GM18519 (cell line): ENCODE data around the gene L1TD1.
"Not testable (repeated sequence)": the region's sequence is repeated elsewhere in the genome, so short reads cannot be mapped to it uniquely, and the experiment has no call there.

Source experiments
- ATAC-seq: cut with Tn5 transposase; IDR thresholded peaks from one replicate; pipeline ENCODE4 v1.9.1; 2021; ENCODE audit warnings: mild to moderate bottlenecking, moderate library complexity; ENCODE audit not compliant: unreplicated experiment, low FRiP score

Gene L1TD1

GRCh38 chr1:62194651-62195544 is at the start of gene L1TD1:
TSS of gene L1TD1 (plus strand) at chr1:62194849. CDS start at chr1:62206629, 11,780 bp downstream.
- no peak for ATAC-seq

GRCh38 chr1:62159940-62160348 is 34.7 kb upstream of the L1TD1 start:
- peak; percentile 51 for ATAC-seq

- no peak for ATAC-seq
Observed at GRCh38 chr1:62161711-62162110, 32.9 kb upstream of the L1TD1 start.

GRCh38 chr1:62170380-62170779 is 24.3 kb upstream of the L1TD1 start:
- ATAC-seq: not testable (repeated sequence)

- ATAC-seq: no peak
Observed at GRCh38 chr1:62175568-62176179, 19.0 kb upstream of the L1TD1 start.

- ATAC-seq: no peak
Observed at GRCh38 chr1:62176597-62177312, 17.9 kb upstream of the L1TD1 start.

GRCh38 chr1:62177621-62178020 is 17.0 kb upstream of the L1TD1 start:
- ATAC-seq: no peak

GRCh38 chr1:62178372-62178771 is 16.3 kb upstream of the L1TD1 start:
- ATAC-seq: no peak

GRCh38 chr1:62180054-62180453 is 14.6 kb upstream of the L1TD1 start:
- ATAC-seq: not testable (repeated sequence)

- ATAC-seq: no peak
Observed at GRCh38 chr1:62180639-62181038, 14.0 kb upstream of the L1TD1 start.

- ATAC-seq: no peak
Observed at GRCh38 chr1:62181532-62181931, 13.1 kb upstream of the L1TD1 start.

- not testable (repeated sequence) for ATAC-seq
Observed at GRCh38 chr1:62182157-62182556, 12.5 kb upstream of the L1TD1 start.

GRCh38 chr1:62183164-62184020 is 11.3 kb upstream of the L1TD1 start:
- ATAC-seq: not testable (repeated sequence)

- no peak for ATAC-seq
Observed at GRCh38 chr1:62184336-62184735, 10.3 kb upstream of the L1TD1 start.

- not testable (repeated sequence) for ATAC-seq
Observed at GRCh38 chr1:62185233-62185632, 9.4 kb upstream of the L1TD1 start.

- ATAC-seq: no peak
Observed at GRCh38 chr1:62185677-62186076, 9.0 kb upstream of the L1TD1 start.

GRCh38 chr1:62187548-62187947 is 7.1 kb upstream of the L1TD1 start:
- no peak for ATAC-seq

- no peak for ATAC-seq
Observed at GRCh38 chr1:62188111-62188510, 6.5 kb upstream of the L1TD1 start.

GRCh38 chr1:62196086-62196690 is 1.5 kb downstream of the L1TD1 start:
- ATAC-seq: no peak
